HepG2 (cell line): Measurements from ENCODE around the gene GBA2. TPM values are rescaled to one million over a fixed set of nuclear protein-coding genes. Genes with fewer than 3 reads are reported as not detected.
A peak's percentile ranks its signal among the peaks of the same experiment; 100 is the strongest.

Experiments used
- AGO2 ChIP-seq: fragments of 200-400 bp; formaldehyde crosslinking; optimal IDR thresholded peaks from 2 replicates; pipeline ENCODE3; 2017; ENCODE audit warnings: mild to moderate bottlenecking, low read depth, low read length, moderate library complexity
- AKAP8 ChIP-seq: sonication (generic); formaldehyde crosslinking; IDR thresholded peaks from 2 replicates; pipeline ENCODE4 v1.5.1; 2020; ENCODE audit warnings: mild to moderate bottlenecking, missing genetic modification reagents
- ARNT ChIP-seq: fragments of 450-650 bp; IDR thresholded peaks from 2 replicates; pipeline ENCODE4 v1.6.1; 2017
- CEBPG ChIP-seq: IDR thresholded peaks from 2 replicates; pipeline ENCODE4 v1.6.1; 2016
- GABPB1 ChIP-seq: IDR thresholded peaks from 2 replicates; pipeline ENCODE4 v1.6.1; 2016; ENCODE audit warnings: mild to moderate bottlenecking, missing genetic modification reagents, moderate library complexity, missing compliant biosample characterization
- GATAD1 ChIP-seq: IDR thresholded peaks from 2 replicates; pipeline ENCODE4 v1.6.1; 2016; ENCODE audit warnings: missing genetic modification reagents, missing compliant biosample characterization
- HOXA9 ChIP-seq: sonication (generic); formaldehyde crosslinking; IDR thresholded peaks from 2 replicates; pipeline ENCODE4 v1.8.1; 2022; ENCODE audit warnings: missing genetic modification reagents, mild to moderate bottlenecking, moderate library complexity, borderline replicate concordance
- KLF11 ChIP-seq: IDR thresholded peaks from 2 replicates; pipeline ENCODE4 v1.6.1; 2016; ENCODE audit warnings: missing compliant biosample characterization
- KLF15 ChIP-seq: sonication (generic); formaldehyde crosslinking; IDR thresholded peaks from 2 replicates; pipeline ENCODE4 v1.8.1; 2023; ENCODE audit warnings: borderline replicate concordance, mild to moderate bottlenecking, inconsistent platforms, missing genetic modification reagents, mixed read lengths
- NAIF1 ChIP-seq: sonication (generic); formaldehyde crosslinking; IDR thresholded peaks from 2 replicates; pipeline ENCODE4 v1.5.0; 2020; ENCODE audit warnings: mild to moderate bottlenecking, missing genetic modification reagents, borderline replicate concordance
- PAF1 ChIP-seq: IDR thresholded peaks from 2 replicates; pipeline ENCODE4 v1.6.1; 2016; ENCODE audit warnings: missing genetic modification reagents, missing compliant biosample characterization
- POLR2G ChIP-seq: fragments of 200-400 bp; formaldehyde crosslinking; IDR thresholded peaks from 2 replicates; pipeline ENCODE4 v1.6.1; 2018; ENCODE audit warnings: mild to moderate bottlenecking, low read depth, low read length, moderate library complexity
- RAD21 ChIP-seq: fragments of 450-650 bp; formaldehyde crosslinking; IDR thresholded peaks from 2 replicates; pipeline ENCODE4 v1.5.0; 2020; ENCODE audit warnings: mild to moderate bottlenecking
- RORA ChIP-seq: sonication (generic); formaldehyde crosslinking; IDR thresholded peaks from 2 replicates; pipeline ENCODE4 v1.5.0; 2020; ENCODE audit warnings: mild to moderate bottlenecking, missing genetic modification reagents, moderate library complexity
- SNRNP70 ChIP-seq: fragments of 200-400 bp; formaldehyde crosslinking; IDR thresholded peaks from 2 replicates; pipeline ENCODE4 v1.6.1; 2017; ENCODE audit warnings: mild to moderate bottlenecking, low read depth, low read length, moderate library complexity
- ZNF121 ChIP-seq: sonication (generic); formaldehyde crosslinking; IDR thresholded peaks from 2 replicates; pipeline ENCODE4 v1.5.0; 2020; ENCODE audit warnings: mild to moderate bottlenecking, missing genetic modification reagents
- ZNF232 ChIP-seq: sonication (generic); formaldehyde crosslinking; IDR thresholded peaks from 2 replicates; pipeline ENCODE4 v1.4.0; 2020; ENCODE audit warnings: missing genetic modification reagents, borderline replicate concordance
- ZNF274 ChIP-seq: sonication (generic); formaldehyde crosslinking; IDR thresholded peaks from 2 replicates; pipeline ENCODE4 v1.5.1; 2020; ENCODE audit warnings: mild to moderate bottlenecking, missing genetic modification reagents
- ZNF317 ChIP-seq: sonication (generic); formaldehyde crosslinking; IDR thresholded peaks from 2 replicates; pipeline ENCODE4 v1.5.0; 2020; ENCODE audit warnings: mild to moderate bottlenecking, missing genetic modification reagents
- ZNF337 ChIP-seq: sonication (generic); formaldehyde crosslinking; IDR thresholded peaks from 2 replicates; pipeline ENCODE4 v1.5.1; 2020; ENCODE audit warnings: missing genetic modification reagents, low read depth, mild to moderate bottlenecking, borderline replicate concordance
- ZNF782 ChIP-seq: sonication (generic); formaldehyde crosslinking; IDR thresholded peaks from 2 replicates; pipeline ENCODE4 v1.4.0; 2020; ENCODE audit warnings: missing genetic modification reagents, mild to moderate bottlenecking, borderline replicate concordance
- ZNF788 ChIP-seq: sonication (generic); formaldehyde crosslinking; IDR thresholded peaks from 2 replicates; pipeline ENCODE4 v1.5.0; 2020; ENCODE audit warnings: mild to moderate bottlenecking, missing genetic modification reagents, borderline replicate concordance
- polyA plus RNA-seq, 8 experiments: library from polyadenylated mRNA; depleted of rRNA in 3 of 8; stranded (reverse) in 7 of 8; unstranded in 1 of 8; fragments of >200 nt; fragmentation: Illumina TruSeq in 4 of 8; extraction: Trizol in 4 of 8; gene quantifications; 2 replicates each; pipeline versions ENCODE4 v1.2.1 to v1.2.3, GENCODE V29; 2011 to 2016; ENCODE audit warnings: low read depth in 4 of 8, missing spikeins in 1 of 8, mixed read lengths in 1 of 8; ENCODE audit not compliant: insufficient read depth in 1 of 8
- total RNA-seq, 5 experiments: library from RNA; depleted of rRNA; stranded (reverse); fragments of >200 nt; fragmentation: Illumina TruSeq; extraction: Trizol; gene quantifications; 2 replicates each; pipeline ENCODE4 v1.2.3, GENCODE V29; 2016; ENCODE audit warnings: low read depth in 1 of 5
- TF ChIP-seq, protein P1 (sequence below): IDR thresholded peaks from 2 replicates; pipeline ENCODE4 v1.6.1; 2012; ENCODE audit warnings: low read length, improper control_type of control experiment
- TF ChIP-seq, protein P2 (sequence below): sonication (generic); formaldehyde crosslinking; IDR thresholded peaks from 2 replicates; pipeline ENCODE4 v1.5.0; 2020; ENCODE audit warnings: missing genetic modification reagents
- TF ChIP-seq, protein P3 (sequence below), 2 experiments: sonication (generic) in 1 of 2; formaldehyde crosslinking in 1 of 2; IDR thresholded peaks; 2 replicates each; pipeline versions ENCODE4 v1.4.0 to v1.6.1; 2018 to 2020; ENCODE audit warnings: missing genetic modification reagents in 2 of 2, borderline replicate concordance in 1 of 2, low read depth in 1 of 2, mild to moderate bottlenecking in 1 of 2, missing biosample characterization in 1 of 2
- TF ChIP-seq, protein P4 (sequence below): IDR thresholded peaks from 2 replicates; pipeline ENCODE4 v1.6.1; 2016

The GBA2 gene
- total and polyA plus RNA-seq, 2 of the 13 experiments (the other 11 are each of a cell fraction or from before 2014, with no cell fraction given), result 37.5 to 86.1 TPM

DNA sequence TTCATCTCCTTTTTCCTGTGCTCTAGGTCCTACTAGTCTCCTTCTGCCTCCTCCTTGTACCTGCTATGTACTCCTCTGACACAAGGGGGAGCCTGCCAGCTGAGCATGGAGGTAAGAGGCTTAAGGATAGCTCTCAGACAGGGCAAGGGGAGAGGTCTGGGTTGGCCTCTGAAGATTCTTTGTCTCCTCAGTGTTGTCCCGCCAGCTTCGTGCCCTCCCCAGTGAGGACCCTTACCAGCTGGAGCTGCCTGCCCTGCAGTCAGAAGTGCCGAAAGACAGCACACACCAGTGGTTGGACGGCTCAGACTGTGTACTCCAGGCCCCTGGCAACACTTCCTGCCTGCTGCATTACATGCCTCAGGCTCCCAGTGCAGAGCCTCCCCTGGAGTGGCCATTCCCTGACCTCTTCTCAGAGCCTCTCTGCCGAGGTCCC, 12.8 kb downstream of the GBA2 start (continued):
- TF ChIP-seq, protein P1, sequence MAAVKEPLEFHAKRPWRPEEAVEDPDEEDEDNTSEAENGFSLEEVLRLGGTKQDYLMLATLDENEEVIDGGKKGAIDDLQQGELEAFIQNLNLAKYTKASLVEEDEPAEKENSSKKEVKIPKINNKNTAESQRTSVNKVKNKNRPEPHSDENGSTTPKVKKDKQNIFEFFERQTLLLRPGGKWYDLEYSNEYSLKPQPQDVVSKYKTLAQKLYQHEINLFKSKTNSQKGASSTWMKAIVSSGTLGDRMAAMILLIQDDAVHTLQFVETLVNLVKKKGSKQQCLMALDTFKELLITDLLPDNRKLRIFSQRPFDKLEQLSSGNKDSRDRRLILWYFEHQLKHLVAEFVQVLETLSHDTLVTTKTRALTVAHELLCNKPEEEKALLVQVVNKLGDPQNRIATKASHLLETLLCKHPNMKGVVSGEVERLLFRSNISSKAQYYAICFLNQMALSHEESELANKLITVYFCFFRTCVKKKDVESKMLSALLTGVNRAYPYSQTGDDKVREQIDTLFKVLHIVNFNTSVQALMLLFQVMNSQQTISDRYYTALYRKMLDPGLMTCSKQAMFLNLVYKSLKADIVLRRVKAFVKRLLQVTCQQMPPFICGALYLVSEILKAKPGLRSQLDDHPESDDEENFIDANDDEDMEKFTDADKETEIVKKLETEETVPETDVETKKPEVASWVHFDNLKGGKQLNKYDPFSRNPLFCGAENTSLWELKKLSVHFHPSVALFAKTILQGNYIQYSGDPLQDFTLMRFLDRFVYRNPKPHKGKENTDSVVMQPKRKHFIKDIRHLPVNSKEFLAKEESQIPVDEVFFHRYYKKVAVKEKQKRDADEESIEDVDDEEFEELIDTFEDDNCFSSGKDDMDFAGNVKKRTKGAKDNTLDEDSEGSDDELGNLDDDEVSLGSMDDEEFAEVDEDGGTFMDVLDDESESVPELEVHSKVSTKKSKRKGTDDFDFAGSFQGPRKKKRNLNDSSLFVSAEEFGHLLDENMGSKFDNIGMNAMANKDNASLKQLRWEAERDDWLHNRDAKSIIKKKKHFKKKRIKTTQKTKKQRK, result no peak
- TF ChIP-seq ZNF232 (CRISPR knock-in tag) (no peak), ZNF121 (no peak), PAF1 (no peak), GATAD1 (CRISPR knock-in tag) (no peak), CEBPG (0 out of 2 replicates have a peak, but pooled peaks have one; percentile 2), KLF15 (CRISPR knock-in tag) (no peak), ZNF317 (CRISPR knock-in tag) (no peak), KLF11 (no peak), RORA (no peak), AKAP8 (CRISPR knock-in tag) (no peak), ZNF782 (CRISPR knock-in tag) (no peak), HOXA9 (CRISPR knock-in tag) (no peak), ZNF788 (CRISPR knock-in tag) (peak; percentile 23; the same call in 1 of the 2 replicates), ARNT (no peak), ZNF274 (CRISPR knock-in tag) (no peak), ZNF337 (CRISPR knock-in tag) (no peak), RAD21 (CRISPR knock-in tag) (0 out of 2 replicates have a peak, but pooled peaks have one; percentile 33), SNRNP70 (no peak), GABPB1 (CRISPR knock-in tag) (no peak), AGO2 (peak; percentile 59), POLR2G (0 out of 2 replicates have a peak, but pooled peaks have one; percentile 20), NAIF1 (CRISPR knock-in tag) (no peak)
- TF ChIP-seq, protein P2, sequence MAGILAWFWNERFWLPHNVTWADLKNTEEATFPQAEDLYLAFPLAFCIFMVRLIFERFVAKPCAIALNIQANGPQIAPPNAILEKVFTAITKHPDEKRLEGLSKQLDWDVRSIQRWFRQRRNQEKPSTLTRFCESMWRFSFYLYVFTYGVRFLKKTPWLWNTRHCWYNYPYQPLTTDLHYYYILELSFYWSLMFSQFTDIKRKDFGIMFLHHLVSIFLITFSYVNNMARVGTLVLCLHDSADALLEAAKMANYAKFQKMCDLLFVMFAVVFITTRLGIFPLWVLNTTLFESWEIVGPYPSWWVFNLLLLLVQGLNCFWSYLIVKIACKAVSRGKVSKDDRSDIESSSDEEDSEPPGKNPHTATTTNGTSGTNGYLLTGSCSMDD, result no peak
- TF ChIP-seq, protein P3, sequence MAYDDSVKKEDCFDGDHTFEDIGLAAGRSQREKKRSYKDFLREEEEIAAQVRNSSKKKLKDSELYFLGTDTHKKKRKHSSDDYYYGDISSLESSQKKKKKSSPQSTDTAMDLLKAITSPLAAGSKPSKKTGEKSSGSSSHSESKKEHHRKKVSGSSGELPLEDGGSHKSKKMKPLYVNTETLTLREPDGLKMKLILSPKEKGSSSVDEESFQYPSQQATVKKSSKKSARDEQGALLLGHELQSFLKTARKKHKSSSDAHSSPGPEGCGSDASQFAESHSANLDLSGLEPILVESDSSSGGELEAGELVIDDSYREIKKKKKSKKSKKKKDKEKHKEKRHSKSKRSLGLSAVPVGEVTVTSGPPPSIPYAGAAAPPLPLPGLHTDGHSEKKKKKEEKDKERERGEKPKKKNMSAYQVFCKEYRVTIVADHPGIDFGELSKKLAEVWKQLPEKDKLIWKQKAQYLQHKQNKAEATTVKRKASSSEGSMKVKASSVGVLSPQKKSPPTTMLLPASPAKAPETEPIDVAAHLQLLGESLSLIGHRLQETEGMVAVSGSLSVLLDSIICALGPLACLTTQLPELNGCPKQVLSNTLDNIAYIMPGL (CRISPR knock-in tag; IDR thresholded peaks at IDR 0.05; ENCODE audit: borderline replicate concordance in 1 of 2, low read depth in 1 of 2), result peak in 1 of 2 experiments; percentile 48; a peak in 1 of 4 replicates
- TF ChIP-seq, protein P4, sequence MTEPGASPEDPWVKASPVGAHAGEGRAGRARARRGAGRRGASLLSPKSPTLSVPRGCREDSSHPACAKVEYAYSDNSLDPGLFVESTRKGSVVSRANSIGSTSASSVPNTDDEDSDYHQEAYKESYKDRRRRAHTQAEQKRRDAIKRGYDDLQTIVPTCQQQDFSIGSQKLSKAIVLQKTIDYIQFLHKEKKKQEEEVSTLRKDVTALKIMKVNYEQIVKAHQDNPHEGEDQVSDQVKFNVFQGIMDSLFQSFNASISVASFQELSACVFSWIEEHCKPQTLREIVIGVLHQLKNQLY, result no peak
